Liver (tissue), 3 donors: ENCODE data around the gene SYNM.

Source experiments
- HNF4A ChIP-seq, 2 donors: conservative IDR thresholded peaks; 2 replicates each; pipeline ENCODE4 v1.6.1; 2016; ENCODE audit warnings: antibody characterized with exemption in 2 of 2, mild to moderate bottlenecking in 2 of 2
- JUND ChIP-seq, 2 donors: IDR thresholded peaks; 2 replicates each; pipeline ENCODE4 v1.6.1; 2016; ENCODE audit warnings: antibody characterized with exemption in 2 of 2
- YY1 ChIP-seq: IDR thresholded peaks from 2 replicates; pipeline ENCODE4 v1.6.1; 2016; ENCODE audit warnings: antibody characterized with exemption, mild to moderate bottlenecking
- TF ChIP-seq, protein P1 (sequence below): fragments of 150-350 bp; IDR thresholded peaks from 2 replicates; pipeline ENCODE4 v1.5.1; 2017; ENCODE audit warnings: improper control_type of control experiment, low read depth, low read length; ENCODE audit not compliant: missing input control
- TF ChIP-seq, protein P2 (sequence below): IDR thresholded peaks from 2 replicates; pipeline ENCODE4 v1.6.1; 2016; ENCODE audit warnings: antibody characterized with exemption
- donor health status: healthy.
- donor health status: healthy.

DNA sequence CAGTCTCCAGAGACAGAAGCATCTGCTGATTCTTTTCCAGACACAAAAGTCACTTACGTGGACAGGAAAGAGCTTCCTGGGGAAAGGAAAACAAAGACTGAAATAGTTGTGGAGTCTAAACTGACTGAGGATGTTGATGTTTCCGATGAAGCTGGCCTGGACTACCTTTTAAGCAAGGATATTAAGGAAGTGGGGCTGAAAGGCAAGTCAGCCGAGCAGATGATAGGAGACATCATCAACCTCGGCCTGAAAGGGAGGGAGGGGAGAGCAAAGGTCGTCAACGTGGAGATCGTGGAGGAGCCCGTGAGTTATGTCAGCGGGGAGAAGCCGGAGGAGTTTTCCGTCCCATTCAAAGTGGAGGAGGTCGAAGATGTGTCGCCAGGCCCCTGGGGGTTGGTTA, 25.4 kb downstream of the SYNM start:
- TF ChIP-seq, protein P1, sequence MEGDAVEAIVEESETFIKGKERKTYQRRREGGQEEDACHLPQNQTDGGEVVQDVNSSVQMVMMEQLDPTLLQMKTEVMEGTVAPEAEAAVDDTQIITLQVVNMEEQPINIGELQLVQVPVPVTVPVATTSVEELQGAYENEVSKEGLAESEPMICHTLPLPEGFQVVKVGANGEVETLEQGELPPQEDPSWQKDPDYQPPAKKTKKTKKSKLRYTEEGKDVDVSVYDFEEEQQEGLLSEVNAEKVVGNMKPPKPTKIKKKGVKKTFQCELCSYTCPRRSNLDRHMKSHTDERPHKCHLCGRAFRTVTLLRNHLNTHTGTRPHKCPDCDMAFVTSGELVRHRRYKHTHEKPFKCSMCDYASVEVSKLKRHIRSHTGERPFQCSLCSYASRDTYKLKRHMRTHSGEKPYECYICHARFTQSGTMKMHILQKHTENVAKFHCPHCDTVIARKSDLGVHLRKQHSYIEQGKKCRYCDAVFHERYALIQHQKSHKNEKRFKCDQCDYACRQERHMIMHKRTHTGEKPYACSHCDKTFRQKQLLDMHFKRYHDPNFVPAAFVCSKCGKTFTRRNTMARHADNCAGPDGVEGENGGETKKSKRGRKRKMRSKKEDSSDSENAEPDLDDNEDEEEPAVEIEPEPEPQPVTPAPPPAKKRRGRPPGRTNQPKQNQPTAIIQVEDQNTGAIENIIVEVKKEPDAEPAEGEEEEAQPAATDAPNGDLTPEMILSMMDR = no peak
- TF ChIP-seq YY1 (no peak), HNF4A (conservative IDR thresholded peaks at IDR 0.05) (no peak), JUND (IDR thresholded peaks at IDR 0.05) (no peak)
- TF ChIP-seq, protein P2, sequence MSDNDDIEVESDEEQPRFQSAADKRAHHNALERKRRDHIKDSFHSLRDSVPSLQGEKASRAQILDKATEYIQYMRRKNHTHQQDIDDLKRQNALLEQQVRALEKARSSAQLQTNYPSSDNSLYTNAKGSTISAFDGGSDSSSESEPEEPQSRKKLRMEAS = no peak
